Vagina (tissue), 2 donors: ENCODE results near the gene C19orf38. TPM values are rescaled to one million over a fixed set of nuclear protein-coding genes. Genes with fewer than 3 reads are reported as not detected.

Source experiments
- DNase-seq, 2 donors: peaks; one replicate each; pipeline ENCODE4 v3.0.0-alpha.2; 2017; ENCODE audit errors: extremely low spot score in 2 of 2
- H3K27ac ChIP-seq: fragments of 200-600 bp; sonication (generic); one replicate; pipeline ENCODE4 v1.5.1; 2019
- H3K27me3 ChIP-seq: fragments of 200-600 bp; sonication (generic); one replicate; pipeline ENCODE4 v1.5.1; 2019
- H3K36me3 ChIP-seq, 2 donors: fragments of 200-600 bp; sonication (generic); one replicate each; pipeline ENCODE4 v1.5.1; 2017 to 2019
- H3K4me1 ChIP-seq: fragments of 200-600 bp; sonication (generic); one replicate; pipeline ENCODE4 v1.5.1; 2019
- H3K4me3 ChIP-seq, 2 donors: fragments of 200-600 bp; sonication (generic); 1 replicate in 1 of 2; 2 replicates in 1 of 2; pipeline ENCODE4 v1.5.1; 2016 to 2019
- H3K9me3 ChIP-seq: fragments of 200-600 bp; sonication (generic); one replicate; pipeline ENCODE4 v1.5.1; 2019
- CTCF ChIP-seq, 3 experiments: fragments of 450-650 bp in 2 of 3; fragments of 200-600 bp in 1 of 3; sonication (generic) in 1 of 3; IDR thresholded peaks; one replicate each; pipeline ENCODE4 v1.5.1; 2017 to 2019; ENCODE audit warnings: antibody characterized with exemption in 3 of 3, mild to moderate bottlenecking in 2 of 3, moderate library complexity in 2 of 3
- POLR2A ChIP-seq, 2 donors: fragments of 450-650 bp; IDR thresholded peaks; one replicate each; pipeline ENCODE4 v1.6.1; 2017; ENCODE audit warnings: antibody characterized with exemption in 2 of 2, mild to moderate bottlenecking in 2 of 2, moderate library complexity in 2 of 2
- POLR2AphosphoS5 ChIP-seq, 2 donors: sonication (generic); formaldehyde crosslinking; IDR thresholded peaks; one replicate each; pipeline ENCODE4 v1.9.0; 2017; ENCODE audit warnings: antibody characterized with exemption in 2 of 2, mild to moderate bottlenecking in 2 of 2, low read depth in 1 of 2; ENCODE audit not compliant: insufficient read depth in 1 of 2
- intact Hi-C: fragments of 100-400 bp; cut with DNase I; formaldehyde crosslinking; loops from one replicate; pipeline ENCODE4 v1.15.1; 2023
- total RNA-seq: library from RNA; depleted of rRNA; stranded (reverse); fragments of >200 nt; gene quantifications from one replicate; pipeline ENCODE4 v1.2.3, GENCODE V29; 2016

Gene C19orf38
- total RNA-seq, 1 donor from 2014 or later = 2.5 TPM

- no peak for DNase-seq
- no peaks in the 10 kb centered on the region for H3K9me3 ChIP-seq
- intact Hi-C loops = no loop called here
- TF ChIP-seq CTCF (IDR thresholded peaks at IDR 0.05) = no peak
- TF ChIP-seq POLR2AphosphoS5 (IDR thresholded peaks at IDR 0.05; ENCODE audit: insufficient read depth in 1 of 2, low read depth in 1 of 2) = no peak
- no peak for TF ChIP-seq POLR2A (IDR thresholded peaks at IDR 0.05)
- peaks cover 14% of the 10 kb centered on the region for H3K4me1 ChIP-seq
- H3K27me3 ChIP-seq = no peaks in the 10 kb centered on the region
- H3K27ac ChIP-seq = no peak overlapping the region
- H3K36me3 ChIP-seq = no peaks in the 10 kb centered on the region
- H3K4me3 ChIP-seq = no peak overlapping the region
Observed at GRCh38 chr19:10839114-10840050, 8.8 kb upstream of the C19orf38 start.

DNA sequence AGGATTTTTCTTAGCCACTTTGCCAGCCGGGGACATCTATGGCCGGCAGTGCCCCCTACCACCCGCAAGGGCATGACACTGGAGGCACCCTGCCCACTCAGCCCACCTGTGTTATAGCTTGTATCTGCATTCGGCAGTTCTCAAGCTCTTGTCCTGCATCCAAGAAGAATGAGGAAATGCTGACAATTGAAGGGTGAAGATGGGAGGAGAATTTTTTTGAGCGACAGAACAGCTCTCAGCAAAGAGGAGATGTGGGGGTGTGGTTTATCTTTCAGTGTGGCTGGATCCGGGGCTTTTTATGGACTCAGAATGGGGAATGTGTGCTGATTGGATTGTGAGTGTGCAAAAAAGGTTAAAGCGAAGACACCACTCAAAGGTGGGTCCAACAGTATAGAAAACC lies 5.4 kb upstream of the C19orf38 start:
- H3K4me1 ChIP-seq = no peaks in the 10 kb centered on the region
- H3K27ac ChIP-seq = no peak overlapping the region
- DNase-seq = no peak
- no peaks in the 10 kb centered on the region for H3K27me3 ChIP-seq
- no peak overlapping the region for H3K4me3 ChIP-seq
- H3K9me3 ChIP-seq = no peaks in the 10 kb centered on the region
- H3K36me3 ChIP-seq = no peaks in the 10 kb centered on the region
- no peak for TF ChIP-seq POLR2A (IDR thresholded peaks at IDR 0.05)
- no peak for TF ChIP-seq POLR2AphosphoS5 (IDR thresholded peaks at IDR 0.05; ENCODE audit: insufficient read depth in 1 of 2, low read depth in 1 of 2)
- TF ChIP-seq CTCF (IDR thresholded peaks at IDR 0.05) = no peak
- intact Hi-C loops = no loop called here

DNA sequence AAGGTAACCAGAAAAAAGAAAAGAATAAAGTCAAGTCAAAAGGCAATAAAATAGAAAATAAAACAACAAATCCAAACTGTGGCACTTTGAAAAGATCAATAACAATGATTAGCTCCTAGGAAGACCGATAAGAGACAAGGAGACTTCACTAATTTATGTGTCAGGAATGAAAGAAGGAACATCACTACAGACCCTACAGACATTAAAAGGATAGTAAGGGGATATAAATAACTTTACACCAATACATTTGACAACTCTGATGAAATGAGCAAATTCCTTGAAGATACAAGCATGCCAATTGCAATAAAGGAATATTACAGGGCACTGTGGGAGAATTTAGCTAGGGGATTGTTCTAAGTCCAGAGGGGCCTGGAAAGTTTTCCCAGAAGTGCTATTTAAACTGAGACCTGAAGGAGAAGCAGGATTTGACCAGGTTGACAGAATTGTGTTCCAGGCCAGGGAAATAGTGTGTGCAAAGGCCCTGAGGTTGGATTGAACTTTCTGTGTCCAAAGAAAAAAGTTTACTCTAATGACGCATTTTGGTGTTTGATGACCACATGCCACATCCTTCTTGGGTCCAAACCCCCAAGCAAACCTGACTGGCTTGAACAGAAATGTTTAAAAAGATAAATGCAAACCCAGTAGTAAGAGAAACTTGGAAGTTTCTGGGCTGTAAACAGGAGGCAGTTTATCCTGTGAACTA lies 1.6 kb upstream of the C19orf38 start:
- DNase-seq = no peak
- Histone ChIP-seq H3K27me3 (no peaks in the 10 kb centered on the region), H3K9me3 (no peaks in the 10 kb centered on the region), H3K27ac (no peak overlapping the region), H3K36me3 (no peaks in the 10 kb centered on the region), H3K4me1 (no peaks in the 10 kb centered on the region), H3K4me3 (no peak overlapping the region)
- no peak for TF ChIP-seq POLR2A (IDR thresholded peaks at IDR 0.05)
- TF ChIP-seq CTCF (IDR thresholded peaks at IDR 0.05) = no peak
- no peak for TF ChIP-seq POLR2AphosphoS5 (IDR thresholded peaks at IDR 0.05; ENCODE audit: insufficient read depth in 1 of 2, low read depth in 1 of 2)
- intact Hi-C loops = no loop called here

- no peak overlapping the region for H3K27ac ChIP-seq
- intact Hi-C loops = no loop called here
- no peaks in the 10 kb centered on the region for H3K36me3 ChIP-seq
- no peaks in the 10 kb centered on the region for H3K27me3 ChIP-seq
- no peak for TF ChIP-seq CTCF (IDR thresholded peaks at IDR 0.05)
- TF ChIP-seq POLR2A (IDR thresholded peaks at IDR 0.05) = no peak
- TF ChIP-seq POLR2AphosphoS5 (IDR thresholded peaks at IDR 0.05; ENCODE audit: insufficient read depth in 1 of 2, low read depth in 1 of 2) = no peak
- no peaks in the 10 kb centered on the region for H3K9me3 ChIP-seq
- H3K4me3 ChIP-seq = no peak overlapping the region
- DNase-seq = no peak
- no peaks in the 10 kb centered on the region for H3K4me1 ChIP-seq
Observed at GRCh38 chr19:10850631-10851030, 2.4 kb downstream of the C19orf38 start.
